Panc1 (cell line): ENCODE measurements around the gene PCSK2. TPM values are rescaled to one million over a fixed set of nuclear protein-coding genes. Genes with fewer than 3 reads are reported as not detected.

ENCODE experiments used
- ATAC-seq: fragments of 200-7000 bp; cut with Tn5 transposase; 2 replicates; pipeline ENCODE4 v1.9.1; 2020; ENCODE audit warnings: mild to moderate bottlenecking, moderate library complexity
- BruUV-seq: library from RNA; stranded (reverse); fragments of 400-500 nt; replicated peaks from 2 replicates; lab custom pipeline; 2021; lab: Mats Ljungman, UMichigan
- CTCF ChIA-PET: fragments of 300-600 bp; sonication (Branson Sonifier 250); formaldehyde crosslinking; loops from one replicate; lab custom pipeline; 2022; ENCODE audit warnings: antibody characterized with exemption; lab: Charles Lee
- POLR2A ChIA-PET: fragments of 300-600 bp; sonication (Branson Sonifier 250); formaldehyde crosslinking; loops from one replicate; lab custom pipeline; 2022; ENCODE audit warnings: antibody characterized with exemption; lab: Charles Lee
- DNase-seq: peaks from one replicate; pipeline ENCODE4 v3.0.0-alpha.2; 2010; ENCODE audit warnings: low read depth, low spot score
- H3K27ac ChIP-seq: 2 replicates; pipeline ENCODE4 v1.5.1; 2011; ENCODE audit warnings: mild to moderate bottlenecking, low read length, inconsistent platforms
- H3K27me3 ChIP-seq: fragments of 200-500 bp; sonication (Bioruptor generic); 2 replicates; pipeline ENCODE4 v1.6.0; 2014; ENCODE audit warnings: low read length, inconsistent platforms; ENCODE audit not compliant: control insufficient read depth, insufficient read depth
- H3K36me3 ChIP-seq: fragments of 200-500 bp; sonication (Bioruptor generic); 2 replicates; pipeline ENCODE4 v1.5.1; 2014; ENCODE audit warnings: inconsistent platforms, mild to moderate bottlenecking, low read length, moderate library complexity; ENCODE audit not compliant: control insufficient read depth, insufficient read depth
- H3K4me1 ChIP-seq: 2 replicates; pipeline ENCODE4 v1.5.1; 2011; ENCODE audit warnings: inconsistent platforms, mild to moderate bottlenecking, low read length, moderate library complexity; ENCODE audit not compliant: control insufficient read depth, insufficient read depth
- H3K4me3 ChIP-seq, 2 experiments: 2 replicates each; pipeline ENCODE4 v1.5.1; 2011 to 2012; ENCODE audit warnings: low read depth in 2 of 2, low read length in 2 of 2, mild to moderate bottlenecking in 2 of 2, inconsistent platforms in 1 of 2, moderate library complexity in 1 of 2
- H3K9me3 ChIP-seq: fragments of 200-500 bp; sonication (Bioruptor generic); 2 replicates; pipeline ENCODE4 v1.5.1; 2014; ENCODE audit warnings: low read depth, mild to moderate bottlenecking, inconsistent platforms, low read length, moderate library complexity; ENCODE audit not compliant: control insufficient read depth, insufficient read depth
- POLR2AphosphoS5 ChIP-seq: IDR thresholded peaks from 2 replicates; pipeline ENCODE4 v1.6.1; 2012; ENCODE audit warnings: mild to moderate bottlenecking, low read depth, low read length, moderate library complexity
- SIN3A ChIP-seq: IDR thresholded peaks from 2 replicates; pipeline ENCODE4 v1.6.1; 2012; ENCODE audit warnings: low read depth, mild to moderate bottlenecking, low read length, moderate library complexity, borderline replicate concordance; ENCODE audit not compliant: insufficient read depth
- TCF7L2 ChIP-seq: IDR thresholded peaks from 2 replicates; pipeline ENCODE4 v1.6.1; 2011; ENCODE audit warnings: mild to moderate bottlenecking, low read depth, low read length, inconsistent platforms
- in situ Hi-C: cut with HindIII; loops from 2 replicates; pipeline ENCODE4 v1.10.0; 2016; ENCODE audit warnings: low sequenced_read_pairs, low pct_unique_long_range_greater_than_20kb
- intact Hi-C: fragments of 100-400 bp; cut with micrococcal nuclease; formaldehyde crosslinking; loops from one replicate; pipeline ENCODE4 v1.10.0; 2022; ENCODE audit not compliant: unreplicated experiment
- total RNA-seq: library from RNA; stranded (reverse); gene quantifications from one replicate; pipeline ENCODE4 v1.2.1, GENCODE V29; 2021; ENCODE audit not compliant: unreplicated experiment
- TF ChIP-seq, protein P1 (sequence below): fragments of 450-650 bp; IDR thresholded peaks from 2 replicates; pipeline ENCODE4 v1.5.1; 2017; ENCODE audit warnings: mild to moderate bottlenecking
- TF ChIP-seq, protein P2 (sequence below), 2 experiments: IDR thresholded peaks; 2 replicates each; pipeline ENCODE4 v1.6.1; 2011 to 2012; ENCODE audit warnings: low read depth in 2 of 2, control low read depth in 1 of 2, low read length in 1 of 2, mild to moderate bottlenecking in 1 of 2, moderate library complexity in 1 of 2; ENCODE audit not compliant: insufficient read depth in 1 of 2

The PCSK2 gene
- total RNA-seq, 1 experiment from 2014 or later = not detected

DNA sequence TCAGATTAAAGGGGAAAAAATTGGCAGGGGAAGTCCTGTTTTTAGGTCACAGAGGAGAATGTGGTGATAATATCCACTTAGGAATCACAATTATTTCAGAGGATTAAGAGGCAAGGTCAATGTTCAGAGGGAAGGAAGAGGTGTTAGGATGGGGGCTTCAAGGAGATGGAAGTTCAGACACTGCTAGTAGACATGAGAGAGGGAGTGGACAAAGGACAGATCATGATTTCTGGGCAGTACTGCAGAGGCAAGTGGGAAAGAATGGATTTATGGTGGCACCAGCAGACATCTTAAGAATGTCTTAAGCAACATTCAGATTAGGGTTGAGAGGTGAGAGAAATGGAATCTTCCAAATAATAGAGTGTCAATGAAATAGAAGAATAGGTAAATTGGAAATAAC lies 9.9 kb downstream of the PCSK2 start:
- no peak overlapping the region for H3K4me3 ChIP-seq
- no TSS peak for BruUV-seq
- H3K36me3 ChIP-seq = no peaks in the 10 kb centered on the region
- intact Hi-C loops = no loop called here
- DNase-seq (no peak), ATAC-seq (no peak)
- in situ Hi-C loops = no loop called here
- no peaks in the 10 kb centered on the region for H3K9me3 ChIP-seq
- TF ChIP-seq POLR2AphosphoS5 (no peak), TCF7L2 (no peak)
- TF ChIP-seq, protein P1, sequence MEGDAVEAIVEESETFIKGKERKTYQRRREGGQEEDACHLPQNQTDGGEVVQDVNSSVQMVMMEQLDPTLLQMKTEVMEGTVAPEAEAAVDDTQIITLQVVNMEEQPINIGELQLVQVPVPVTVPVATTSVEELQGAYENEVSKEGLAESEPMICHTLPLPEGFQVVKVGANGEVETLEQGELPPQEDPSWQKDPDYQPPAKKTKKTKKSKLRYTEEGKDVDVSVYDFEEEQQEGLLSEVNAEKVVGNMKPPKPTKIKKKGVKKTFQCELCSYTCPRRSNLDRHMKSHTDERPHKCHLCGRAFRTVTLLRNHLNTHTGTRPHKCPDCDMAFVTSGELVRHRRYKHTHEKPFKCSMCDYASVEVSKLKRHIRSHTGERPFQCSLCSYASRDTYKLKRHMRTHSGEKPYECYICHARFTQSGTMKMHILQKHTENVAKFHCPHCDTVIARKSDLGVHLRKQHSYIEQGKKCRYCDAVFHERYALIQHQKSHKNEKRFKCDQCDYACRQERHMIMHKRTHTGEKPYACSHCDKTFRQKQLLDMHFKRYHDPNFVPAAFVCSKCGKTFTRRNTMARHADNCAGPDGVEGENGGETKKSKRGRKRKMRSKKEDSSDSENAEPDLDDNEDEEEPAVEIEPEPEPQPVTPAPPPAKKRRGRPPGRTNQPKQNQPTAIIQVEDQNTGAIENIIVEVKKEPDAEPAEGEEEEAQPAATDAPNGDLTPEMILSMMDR = no peak
- ChIA-PET CTCF (no interaction called here), POLR2A (no interaction called here)
- no peaks in the 10 kb centered on the region for H3K4me1 ChIP-seq
- no peaks in the 10 kb centered on the region; the same call in 1 of the 2 replicates for H3K27me3 ChIP-seq
- no peak overlapping the region for H3K27ac ChIP-seq

DNA sequence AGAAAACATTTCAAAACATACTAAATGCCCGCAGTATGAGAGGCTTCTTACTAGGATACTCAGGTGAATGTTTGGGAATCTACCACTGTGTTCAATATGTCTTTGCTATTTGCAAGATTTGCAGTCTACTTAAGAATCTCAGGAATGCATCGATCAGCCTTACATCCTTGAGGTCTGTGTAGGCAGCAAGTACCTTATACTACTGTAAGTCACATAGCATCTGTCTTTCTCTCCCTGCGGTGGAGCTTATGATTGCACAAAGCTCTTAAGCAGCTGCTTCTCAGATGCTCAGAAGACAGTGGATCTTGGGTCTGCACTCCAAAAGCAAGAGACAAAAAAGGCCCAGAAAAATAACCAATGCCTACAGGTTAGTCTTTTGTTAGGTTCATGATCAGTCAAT lies 21.4 kb downstream of the PCSK2 start:
- no peaks in the 10 kb centered on the region for H3K9me3 ChIP-seq
- H3K27ac ChIP-seq = no peak overlapping the region
- ChIA-PET POLR2A (no interaction called here), CTCF (no interaction called here)
- in situ Hi-C loops = no loop called here
- BruUV-seq = no TSS peak
- H3K4me1 ChIP-seq = no peaks in the 10 kb centered on the region
- no peaks in the 10 kb centered on the region for H3K27me3 ChIP-seq
- no peaks in the 10 kb centered on the region for H3K36me3 ChIP-seq
- intact Hi-C loops = no loop called here
- TF ChIP-seq, protein P2, sequence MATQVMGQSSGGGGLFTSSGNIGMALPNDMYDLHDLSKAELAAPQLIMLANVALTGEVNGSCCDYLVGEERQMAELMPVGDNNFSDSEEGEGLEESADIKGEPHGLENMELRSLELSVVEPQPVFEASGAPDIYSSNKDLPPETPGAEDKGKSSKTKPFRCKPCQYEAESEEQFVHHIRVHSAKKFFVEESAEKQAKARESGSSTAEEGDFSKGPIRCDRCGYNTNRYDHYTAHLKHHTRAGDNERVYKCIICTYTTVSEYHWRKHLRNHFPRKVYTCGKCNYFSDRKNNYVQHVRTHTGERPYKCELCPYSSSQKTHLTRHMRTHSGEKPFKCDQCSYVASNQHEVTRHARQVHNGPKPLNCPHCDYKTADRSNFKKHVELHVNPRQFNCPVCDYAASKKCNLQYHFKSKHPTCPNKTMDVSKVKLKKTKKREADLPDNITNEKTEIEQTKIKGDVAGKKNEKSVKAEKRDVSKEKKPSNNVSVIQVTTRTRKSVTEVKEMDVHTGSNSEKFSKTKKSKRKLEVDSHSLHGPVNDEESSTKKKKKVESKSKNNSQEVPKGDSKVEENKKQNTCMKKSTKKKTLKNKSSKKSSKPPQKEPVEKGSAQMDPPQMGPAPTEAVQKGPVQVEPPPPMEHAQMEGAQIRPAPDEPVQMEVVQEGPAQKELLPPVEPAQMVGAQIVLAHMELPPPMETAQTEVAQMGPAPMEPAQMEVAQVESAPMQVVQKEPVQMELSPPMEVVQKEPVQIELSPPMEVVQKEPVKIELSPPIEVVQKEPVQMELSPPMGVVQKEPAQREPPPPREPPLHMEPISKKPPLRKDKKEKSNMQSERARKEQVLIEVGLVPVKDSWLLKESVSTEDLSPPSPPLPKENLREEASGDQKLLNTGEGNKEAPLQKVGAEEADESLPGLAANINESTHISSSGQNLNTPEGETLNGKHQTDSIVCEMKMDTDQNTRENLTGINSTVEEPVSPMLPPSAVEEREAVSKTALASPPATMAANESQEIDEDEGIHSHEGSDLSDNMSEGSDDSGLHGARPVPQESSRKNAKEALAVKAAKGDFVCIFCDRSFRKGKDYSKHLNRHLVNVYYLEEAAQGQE (IDR thresholded peaks at IDR 0.05; ENCODE audit: insufficient read depth in 1 of 2, low read depth in 2 of 2, low read length in 1 of 2) = no peak
- TF ChIP-seq TCF7L2 = no peak
- TF ChIP-seq SIN3A = no peak
- TF ChIP-seq POLR2AphosphoS5 = no peak
- TF ChIP-seq, protein P1 = no peak
- no peak for DNase-seq
- no peak for ATAC-seq
- H3K4me3 ChIP-seq = no peak overlapping the region
